Measurements from ENCODE around the gene CIT.

DNA sequence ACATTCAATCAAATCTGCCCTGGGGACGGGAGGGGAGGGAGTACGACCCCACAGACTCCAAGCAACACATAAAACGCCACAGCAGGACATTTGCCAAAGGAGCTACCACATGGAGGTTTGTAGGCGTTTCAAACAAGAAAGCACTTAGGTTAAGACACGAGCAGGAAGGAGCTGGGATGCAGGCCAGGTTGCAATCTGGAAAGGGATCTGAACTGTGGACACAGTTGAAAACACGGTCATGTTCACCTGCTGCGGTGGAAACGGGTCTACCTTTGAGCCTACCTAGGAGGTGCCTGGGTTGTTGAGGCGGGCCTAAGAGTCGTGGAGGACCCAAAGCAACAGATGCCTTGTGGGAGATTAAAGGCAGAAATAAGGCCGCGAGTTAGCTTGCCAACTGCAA is 190.8 kb downstream of the CIT start:
- TF ChIP-seq, protein P1, sequence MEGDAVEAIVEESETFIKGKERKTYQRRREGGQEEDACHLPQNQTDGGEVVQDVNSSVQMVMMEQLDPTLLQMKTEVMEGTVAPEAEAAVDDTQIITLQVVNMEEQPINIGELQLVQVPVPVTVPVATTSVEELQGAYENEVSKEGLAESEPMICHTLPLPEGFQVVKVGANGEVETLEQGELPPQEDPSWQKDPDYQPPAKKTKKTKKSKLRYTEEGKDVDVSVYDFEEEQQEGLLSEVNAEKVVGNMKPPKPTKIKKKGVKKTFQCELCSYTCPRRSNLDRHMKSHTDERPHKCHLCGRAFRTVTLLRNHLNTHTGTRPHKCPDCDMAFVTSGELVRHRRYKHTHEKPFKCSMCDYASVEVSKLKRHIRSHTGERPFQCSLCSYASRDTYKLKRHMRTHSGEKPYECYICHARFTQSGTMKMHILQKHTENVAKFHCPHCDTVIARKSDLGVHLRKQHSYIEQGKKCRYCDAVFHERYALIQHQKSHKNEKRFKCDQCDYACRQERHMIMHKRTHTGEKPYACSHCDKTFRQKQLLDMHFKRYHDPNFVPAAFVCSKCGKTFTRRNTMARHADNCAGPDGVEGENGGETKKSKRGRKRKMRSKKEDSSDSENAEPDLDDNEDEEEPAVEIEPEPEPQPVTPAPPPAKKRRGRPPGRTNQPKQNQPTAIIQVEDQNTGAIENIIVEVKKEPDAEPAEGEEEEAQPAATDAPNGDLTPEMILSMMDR (tag by site-specific recombination; IDR thresholded peaks at IDR 0.05) = no peak
- TF ChIP-seq KLF1 (tag by site-specific recombination; IDR thresholded peaks at IDR 0.05) = no peak
- no peak for TF ChIP-seq ZNF843 (tag by site-specific recombination; IDR thresholded peaks at IDR 0.05)
